Loucy (cell line): ENCODE measurements around the gene NUP214.

ENCODE experiments used
- CTCF ChIP-seq: fragments of 200-600 bp; sonication (generic); conservative IDR thresholded peaks from 2 replicates; pipeline ENCODE4 v1.5.1; 2014; ENCODE audit warnings: mild to moderate bottlenecking, antibody characterized with exemption, low read length
- EZH2phosphoT487 ChIP-seq: fragments of 200-600 bp; IDR thresholded peaks from 2 replicates; pipeline ENCODE4 v1.6.1; 2018; ENCODE audit warnings: antibody characterized with exemption, mild to moderate bottlenecking, moderate library complexity, borderline replicate concordance

DNA sequence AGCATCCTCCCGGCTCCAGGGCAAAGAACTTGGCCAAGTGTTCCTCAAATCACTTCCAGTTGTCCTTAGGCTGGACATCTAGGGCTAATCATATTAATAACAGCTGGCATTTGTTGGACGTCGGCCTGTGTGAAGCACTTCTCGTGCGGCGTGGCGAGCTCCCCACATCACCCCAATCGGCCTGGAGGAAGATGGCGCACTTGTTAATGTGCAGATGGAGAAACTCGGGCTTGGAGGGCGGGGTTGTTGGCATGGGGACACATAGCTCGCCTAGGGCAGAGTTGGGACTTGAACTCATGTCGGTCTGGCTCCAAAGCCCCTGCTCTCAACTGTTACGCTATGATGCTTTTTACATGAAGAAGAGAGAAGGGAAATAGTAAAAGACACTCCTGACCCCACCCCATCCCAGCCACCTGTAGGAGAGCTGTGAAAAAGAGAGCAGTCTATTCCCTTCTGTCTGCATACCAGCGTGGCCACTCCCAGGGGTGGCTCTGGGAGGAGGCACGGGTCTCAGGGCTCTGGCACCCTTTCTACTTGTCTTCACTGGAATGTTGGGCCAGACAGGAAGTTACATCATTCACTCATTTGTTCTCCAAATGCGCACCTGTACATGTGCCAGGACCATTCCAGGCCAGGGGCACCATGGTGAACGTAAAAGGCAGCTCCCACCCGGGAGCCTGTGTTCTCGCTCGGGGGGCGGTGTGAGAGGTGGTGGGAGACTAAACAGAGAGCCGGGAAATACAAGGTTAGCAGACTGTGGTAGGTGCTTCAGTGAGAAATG, 12.8 kb upstream of the NUP214 start:
- no peak for TF ChIP-seq CTCF
- TF ChIP-seq EZH2phosphoT487: no peak
